OCI-LY1 (cell line): ENCODE results near the gene RCAN3.

Experiments used
- H2AFZ ChIP-seq: fragments of 200-600 bp; sonication (generic), shearing (Covaris generic); 2 replicates; pipeline ENCODE4 v1.6.0; 2014; ENCODE audit warnings: antibody characterized with exemption, mild to moderate bottlenecking, low read length
- H3F3A ChIP-seq: fragments of 200-600 bp; sonication (generic), shearing (Covaris generic); 2 replicates; pipeline ENCODE4 v1.6.0; 2014; ENCODE audit warnings: mild to moderate bottlenecking, antibody characterized with exemption, low read length, moderate library complexity; ENCODE audit not compliant: insufficient read depth
- H3K27ac ChIP-seq: fragments of 200-600 bp; sonication (generic); 2 replicates; pipeline ENCODE4 v1.5.1; 2014; ENCODE audit warnings: low read length, mixed run types, mild to moderate bottlenecking, low read depth; ENCODE audit not compliant: poor library complexity, severe bottlenecking
- H3K27me3 ChIP-seq: fragments of 200-600 bp; sonication (generic); 2 replicates; pipeline ENCODE4 v1.6.0; 2014; ENCODE audit warnings: antibody characterized with exemption, mild to moderate bottlenecking, low read length, moderate library complexity; ENCODE audit not compliant: insufficient read depth
- H3K36me3 ChIP-seq: fragments of 200-600 bp; sonication (generic); 2 replicates; pipeline ENCODE4 v1.6.1; 2014; ENCODE audit warnings: mild to moderate bottlenecking, antibody characterized with exemption, low read length, moderate library complexity, mixed read lengths; ENCODE audit not compliant: insufficient read depth
- H3K4me1 ChIP-seq: fragments of 200-600 bp; sonication (generic); 2 replicates; pipeline ENCODE4 v1.5.1; 2014; ENCODE audit warnings: mild to moderate bottlenecking, low read length, moderate library complexity; ENCODE audit not compliant: insufficient read depth, severe bottlenecking
- H3K4me2 ChIP-seq: fragments of 200-600 bp; sonication (generic), shearing (Covaris generic); 2 replicates; pipeline ENCODE4 v1.6.1; 2014; ENCODE audit warnings: low read length
- H3K4me3 ChIP-seq: fragments of 200-600 bp; sonication (generic); 2 replicates; pipeline ENCODE4 v1.5.1; 2014; ENCODE audit warnings: low read length, low read depth, mild to moderate bottlenecking, mixed read lengths; ENCODE audit not compliant: poor library complexity, severe bottlenecking
- H3K79me2 ChIP-seq: fragments of 200-600 bp; shearing (Covaris generic); 2 replicates; pipeline ENCODE4 v1.6.1; 2016; ENCODE audit warnings: mixed run types, low read length, mixed read lengths; ENCODE audit not compliant: insufficient read depth
- H3K9ac ChIP-seq: fragments of 200-600 bp; sonication (generic), shearing (Covaris generic); 2 replicates; pipeline ENCODE4 v1.6.1; 2014; ENCODE audit warnings: mild to moderate bottlenecking, low read length, mixed read lengths
- H3K9me2 ChIP-seq: fragments of 200-600 bp; sonication (generic), shearing (Covaris generic); 2 replicates; pipeline ENCODE4 v1.6.1; 2014; ENCODE audit warnings: low read depth, mild to moderate bottlenecking, low read length, mixed read lengths
- H3K9me3 ChIP-seq: fragments of 200-600 bp; shearing (Covaris generic); 2 replicates; pipeline ENCODE4 v1.6.1; 2014; ENCODE audit warnings: low read length, mixed read lengths
- H4K20me1 ChIP-seq: fragments of 200-600 bp; sonication (generic), shearing (Covaris generic); 2 replicates; pipeline ENCODE4 v1.6.0; 2016; ENCODE audit warnings: mild to moderate bottlenecking, low read length; ENCODE audit not compliant: insufficient read depth
- CTCF ChIP-seq: fragments of 200-600 bp; sonication (generic), shearing (Covaris generic); IDR thresholded peaks from 2 replicates; pipeline ENCODE4 v1.5.1; 2017; ENCODE audit warnings: mild to moderate bottlenecking, antibody characterized with exemption, low read length, moderate library complexity, mixed read lengths
- EZH2 ChIP-seq: fragments of 200-600 bp; sonication (generic), shearing (Covaris generic); IDR thresholded peaks from 2 replicates; pipeline ENCODE4 v1.8.0; 2017; ENCODE audit warnings: borderline replicate concordance, mixed run types, mild to moderate bottlenecking, antibody characterized with exemption, low read length, moderate library complexity, mixed read lengths

The RCAN3 gene

GRCh38 chr1:24557711-24558131 is 55.1 kb downstream of the RCAN3 start:
- Histone ChIP-seq H3K79me2 (no peaks in the 10 kb centered on the region), H3K9ac (no peak overlapping the region), H3K9me3 (no peaks in the 10 kb centered on the region), H2AFZ (no peak overlapping the region), H3K4me3 (no peak overlapping the region), H3K27me3 (no peaks in the 10 kb centered on the region), H3K9me2 (no peaks in the 10 kb centered on the region), H3K4me2 (0 out of 2 replicates have a peak overlapping the region, but pooled peaks have one; percentile 25), H3K36me3 (no peaks in the 10 kb centered on the region), H4K20me1 (no peaks in the 10 kb centered on the region), H3K27ac (no peak overlapping the region), H3F3A (no peaks in the 10 kb centered on the region), H3K4me1 (peaks cover 10% of the 10 kb centered on the region)
- no peak for TF ChIP-seq EZH2
- TF ChIP-seq CTCF = no peak

GRCh38 chr1:24558455-24558854 is 55.8 kb downstream of the RCAN3 start:
- no peaks in the 10 kb centered on the region for H3F3A ChIP-seq
- no peak overlapping the region for H3K9ac ChIP-seq
- no peak for TF ChIP-seq EZH2
- no peak for TF ChIP-seq CTCF
- no peaks in the 10 kb centered on the region for H3K36me3 ChIP-seq
- peaks cover 10% of the 10 kb centered on the region for H3K4me1 ChIP-seq
- no peaks in the 10 kb centered on the region for H3K79me2 ChIP-seq
- no peak overlapping the region for H3K27ac ChIP-seq
- H2AFZ ChIP-seq = no peak overlapping the region
- no peak overlapping the region for H3K4me3 ChIP-seq
- H4K20me1 ChIP-seq = no peaks in the 10 kb centered on the region
- no peaks in the 10 kb centered on the region for H3K9me2 ChIP-seq
- H3K27me3 ChIP-seq = no peaks in the 10 kb centered on the region
- no peak overlapping the region for H3K4me2 ChIP-seq
- no peaks in the 10 kb centered on the region for H3K9me3 ChIP-seq

- no peaks in the 10 kb centered on the region for H3F3A ChIP-seq
- H3K27ac ChIP-seq = no peak overlapping the region
- H3K9me2 ChIP-seq = no peaks in the 10 kb centered on the region
- no peak overlapping the region for H3K4me2 ChIP-seq
- peaks cover 10% of the 10 kb centered on the region for H3K4me1 ChIP-seq
- no peaks in the 10 kb centered on the region for H3K36me3 ChIP-seq
- no peak for TF ChIP-seq EZH2
- no peak for TF ChIP-seq CTCF
- no peaks in the 10 kb centered on the region for H4K20me1 ChIP-seq
- H3K27me3 ChIP-seq = no peaks in the 10 kb centered on the region
- no peak overlapping the region for H3K4me3 ChIP-seq
- H3K9me3 ChIP-seq = no peaks in the 10 kb centered on the region
- no peaks in the 10 kb centered on the region for H3K79me2 ChIP-seq
- no peak overlapping the region for H3K9ac ChIP-seq
- H2AFZ ChIP-seq = no peak overlapping the region
These were observed 56.5 kb downstream of the RCAN3 start for GRCh38 chr1:24558902-24559791.
